Stimulated activated effector memory CD8-positive, alpha-beta T cell treated with anti-CD3 and anti-CD28 coated beads, Interleukin-12 subunit alpha, Interleukin-12 subunit beta, amount 100 ng/mL, for 72 hours (primary cell): ENCODE data around the gene NOC4L.
"Not testable (repeated sequence)": the region's sequence is repeated elsewhere in the genome, so short reads cannot be mapped to it uniquely, and the experiment has no call there.

Experiments used
- ATAC-seq: fragments of 150-1000 bp; cut with Tn5 transposase; 2 replicates; pipeline ENCODE4 v1.10.0; 2021
- DNase-seq, 2 donors: peaks; one replicate each; pipeline ENCODE4 v3.0.0; 2021 to 2022; ENCODE audit warnings: low spot score in 2 of 2
- H3K27ac Mint-ChIP-seq: one replicate; pipeline ENCODE4 v1.8.0; 2022; ENCODE audit warnings: mild to moderate bottlenecking, mixed read lengths
- H3K36me3 Mint-ChIP-seq: one replicate; pipeline ENCODE4 v1.8.0; 2022; ENCODE audit warnings: mild to moderate bottlenecking, mixed read lengths
- H3K4me1 Mint-ChIP-seq: one replicate; pipeline ENCODE4 v1.8.0; 2022; ENCODE audit warnings: mixed read lengths
- H3K4me3 Mint-ChIP-seq: one replicate; pipeline ENCODE4 v1.8.0; 2022; ENCODE audit warnings: mild to moderate bottlenecking, mixed read lengths
- H3K9me3 Mint-ChIP-seq: one replicate; pipeline ENCODE4 v1.8.0; 2022; ENCODE audit warnings: mixed read lengths

Gene NOC4L

GRCh38 chr12:132133952-132134652 lies 10.2 kb upstream of the NOC4L start:
- no peak overlapping the region for H3K4me3 Mint-ChIP-seq
- no peaks in the 10 kb centered on the region for H3K9me3 Mint-ChIP-seq
- ATAC-seq (peak; percentile 22), DNase-seq (no peak)
- peaks cover 17% of the 10 kb centered on the region for H3K36me3 Mint-ChIP-seq
- H3K4me1 Mint-ChIP-seq: no peaks in the 10 kb centered on the region
- no peak overlapping the region for H3K27ac Mint-ChIP-seq

GRCh38 chr12:132134653-132135183 lies 9.5 kb upstream of the NOC4L start:
- not testable (repeated sequence) for ATAC-seq, H3K4me3 Mint-ChIP-seq, H3K4me1 Mint-ChIP-seq, H3K27ac Mint-ChIP-seq, DNase-seq, H3K9me3 Mint-ChIP-seq
- H3K36me3 Mint-ChIP-seq: peaks cover 23% of the 10 kb centered on the region

- not testable (repeated sequence) for H3K27ac Mint-ChIP-seq, H3K4me3 Mint-ChIP-seq, ATAC-seq, DNase-seq, H3K9me3 Mint-ChIP-seq, H3K4me1 Mint-ChIP-seq
- H3K36me3 Mint-ChIP-seq: peaks cover 38% of the 10 kb centered on the region
These were observed 8.0 kb upstream of the NOC4L start for GRCh38 chr12:132136226-132136625.

GRCh38 chr12:132137483-132138125 lies 6.7 kb upstream of the NOC4L start:
- DNase-seq: no peak
- Mint-ChIP-seq H3K4me3 (no peak overlapping the region), H3K36me3 (peaks cover 48% of the 10 kb centered on the region), H3K9me3 (no peaks in the 10 kb centered on the region), H3K4me1 (peaks cover 5% of the 10 kb centered on the region), H3K27ac (no peak overlapping the region)
- ATAC-seq: no peak

- DNase-seq (no peak), ATAC-seq (no peak)
- peaks cover 14% of the 10 kb centered on the region for H3K4me1 Mint-ChIP-seq
- no peak overlapping the region for H3K27ac Mint-ChIP-seq
- no peak overlapping the region for H3K4me3 Mint-ChIP-seq
- no peaks in the 10 kb centered on the region for H3K9me3 Mint-ChIP-seq
- peaks cover 52% of the 10 kb centered on the region for H3K36me3 Mint-ChIP-seq
These were observed 5.1 kb upstream of the NOC4L start for GRCh38 chr12:132138941-132139871.

- H3K4me3 Mint-ChIP-seq: no peak overlapping the region
- peaks cover 16% of the 10 kb centered on the region for H3K4me1 Mint-ChIP-seq
- H3K9me3 Mint-ChIP-seq: no peaks in the 10 kb centered on the region
- peaks cover 59% of the 10 kb centered on the region for H3K36me3 Mint-ChIP-seq
- H3K27ac Mint-ChIP-seq: no peak overlapping the region
- DNase-seq (no peak), ATAC-seq (no peak)
These were observed 4.3 kb upstream of the NOC4L start for GRCh38 chr12:132139912-132140311.

- H3K4me3 Mint-ChIP-seq: no peak overlapping the region
- peaks cover 64% of the 10 kb centered on the region for H3K36me3 Mint-ChIP-seq
- no peak overlapping the region for H3K27ac Mint-ChIP-seq
- no peak for DNase-seq
- no peak for ATAC-seq
- H3K4me1 Mint-ChIP-seq: peaks cover 22% of the 10 kb centered on the region
- no peaks in the 10 kb centered on the region for H3K9me3 Mint-ChIP-seq
These were observed 3.8 kb upstream of the NOC4L start for GRCh38 chr12:132140501-132140900.

GRCh38 chr12:132140918-132141841 lies 3.1 kb upstream of the NOC4L start:
- H3K36me3 Mint-ChIP-seq: peaks cover 70% of the 10 kb centered on the region
- no peaks in the 10 kb centered on the region for H3K9me3 Mint-ChIP-seq
- ATAC-seq (no peak), DNase-seq (no peak)
- H3K4me3 Mint-ChIP-seq: no peak overlapping the region
- peaks cover 29% of the 10 kb centered on the region for H3K4me1 Mint-ChIP-seq
- no peak overlapping the region for H3K27ac Mint-ChIP-seq

GRCh38 chr12:132141976-132142678 lies 2.1 kb upstream of the NOC4L start:
- H3K4me3 Mint-ChIP-seq: peak overlapping the region; percentile 85

GRCh38 chr12:132142679-132143335 lies 1.4 kb upstream of the NOC4L start:
- Mint-ChIP-seq H3K27ac (peak overlapping the region; percentile 52), H3K36me3 (peaks cover 72% of the 10 kb centered on the region), H3K4me3 (peak overlapping the region; percentile 85), H3K9me3 (no peaks in the 10 kb centered on the region), H3K4me1 (peaks cover 37% of the 10 kb centered on the region)
- ATAC-seq (no peak), DNase-seq (no peak)

More at GRCh38 chr12:132141976-132142678, 2.1 kb upstream of the NOC4L start:
- Mint-ChIP-seq H3K36me3 (peaks cover 77% of the 10 kb centered on the region), H3K9me3 (no peaks in the 10 kb centered on the region), H3K4me1 (peaks cover 37% of the 10 kb centered on the region), H3K27ac (no peak overlapping the region)
- ATAC-seq: no peak
- no peak for DNase-seq

- H3K27ac Mint-ChIP-seq: peak overlapping the region; percentile 97
- H3K36me3 Mint-ChIP-seq: peaks cover 65% of the 10 kb centered on the region
- peaks cover 37% of the 10 kb centered on the region for H3K4me1 Mint-ChIP-seq
- H3K9me3 Mint-ChIP-seq: no peaks in the 10 kb centered on the region
- H3K4me3 Mint-ChIP-seq: peak overlapping the region; percentile 85
- DNase-seq: peak in 1 of 2 donors; percentile 60
- ATAC-seq: peak; percentile 48
These were observed 753 bp upstream of the NOC4L start for GRCh38 chr12:132143336-132144071.

- peak in 1 of 2 donors; percentile 56 for DNase-seq
- Mint-ChIP-seq H3K4me3 (peak overlapping the region; percentile 85), H3K4me1 (peaks cover 37% of the 10 kb centered on the region), H3K9me3 (no peaks in the 10 kb centered on the region), H3K36me3 (peaks cover 53% of the 10 kb centered on the region), H3K27ac (peak overlapping the region; percentile 97)
- ATAC-seq: peak; percentile 1
These were observed 532 bp downstream of the NOC4L start for GRCh38 chr12:132144810-132145168.

GRCh38 chr12:132145334-132145733 lies 1.1 kb downstream of the NOC4L start:
- H3K4me1 Mint-ChIP-seq: peaks cover 37% of the 10 kb centered on the region
- no peak for ATAC-seq
- H3K9me3 Mint-ChIP-seq: no peaks in the 10 kb centered on the region

More at GRCh38 chr12:132145334-132145733, 1.1 kb downstream of the NOC4L start:
- Mint-ChIP-seq H3K36me3 (peaks cover 47% of the 10 kb centered on the region), H3K4me3 (peak overlapping the region; percentile 85), H3K27ac (peak overlapping the region; percentile 97)
- peak in 1 of 2 donors; percentile 51 for DNase-seq
